ENCODE measurements around the gene CDK17.
"Not testable (repeated sequence)": the region's sequence is repeated elsewhere in the genome, so short reads cannot be mapped to it uniquely, and the experiment has no call there.

Gene CDK17

GRCh38 chr12:96386794-96387193 is 13.4 kb downstream of the CDK17 start:
- DNase-seq: no peak

- DNase-seq: no peak
Observed at GRCh38 chr12:96383991-96384390, 16.2 kb downstream of the CDK17 start.

GRCh38 chr12:96383371-96383770 is 16.9 kb downstream of the CDK17 start:
- DNase-seq: no peak

- not testable (repeated sequence) for DNase-seq
Observed at GRCh38 chr12:96379743-96380142, 20.5 kb downstream of the CDK17 start.

GRCh38 chr12:96378319-96378718 is 21.9 kb downstream of the CDK17 start:
- no peak for DNase-seq

- no peak for DNase-seq
Observed at GRCh38 chr12:96376865-96377264, 23.4 kb downstream of the CDK17 start.

- DNase-seq: no peak
Observed at GRCh38 chr12:96375841-96376604, 24.2 kb downstream of the CDK17 start.

- no peak for DNase-seq
Observed at GRCh38 chr12:96375170-96375569, 25.1 kb downstream of the CDK17 start.

GRCh38 chr12:96371790-96372699 is 28.2 kb downstream of the CDK17 start:
- no peak for DNase-seq

GRCh38 chr12:96371138-96371789 is 29.0 kb downstream of the CDK17 start:
- DNase-seq: no peak

- no peak for DNase-seq
Observed at GRCh38 chr12:96368687-96369086, 31.6 kb downstream of the CDK17 start.

- DNase-seq: no peak
Observed at GRCh38 chr12:96368233-96368632, 32.0 kb downstream of the CDK17 start.

GRCh38 chr12:96366381-96366654 is 33.9 kb downstream of the CDK17 start:
- no peak for DNase-seq

- no peak for DNase-seq
Observed at GRCh38 chr12:96365604-96366380, 34.4 kb downstream of the CDK17 start.

- no peak for DNase-seq
Observed at GRCh38 chr12:96364092-96364700, 36.0 kb downstream of the CDK17 start.

- no peak for DNase-seq
Observed at GRCh38 chr12:96361074-96361473, 39.2 kb downstream of the CDK17 start.

- DNase-seq: no peak
Observed at GRCh38 chr12:96360550-96360949, 39.7 kb downstream of the CDK17 start.

- no peak for DNase-seq
Observed at GRCh38 chr12:96359328-96359727, 40.9 kb downstream of the CDK17 start.

- DNase-seq: no peak
Observed at GRCh38 chr12:96356831-96357230, 43.4 kb downstream of the CDK17 start.

GRCh38 chr12:96354844-96355534 is 45.2 kb downstream of the CDK17 start:
- no peak for DNase-seq

- no peak for DNase-seq
Observed at GRCh38 chr12:96354326-96354725, 45.9 kb downstream of the CDK17 start.

Measured in DMS153 (cell line).